K562 (cell line): Measurements from ENCODE around the gene RNF213. TPM values are rescaled to one million over a fixed set of nuclear protein-coding genes. Genes with fewer than 3 reads are reported as not detected.

Experiments used
- ARHGAP35 ChIP-seq: fragments of 450-650 bp; IDR thresholded peaks from 2 replicates; pipeline ENCODE4 v1.6.1; 2018; ENCODE audit not compliant: partially characterized antibody
- CBX8 ChIP-seq: fragments of 200-600 bp; sonication (generic); IDR thresholded peaks from 2 replicates; pipeline ENCODE4 v1.6.1; 2012; ENCODE audit warnings: borderline replicate concordance, mixed run types, low read depth, mild to moderate bottlenecking, moderate library complexity, mixed read lengths, low read length, control low read depth, inconsistent platforms; ENCODE audit not compliant: poor library complexity, severe bottlenecking; ENCODE audit errors: extremely low read depth
- CREB1 ChIP-seq, 2 experiments: sonication (generic) in 1 of 2; formaldehyde crosslinking in 1 of 2; IDR thresholded peaks; 2 replicates each; pipeline versions ENCODE4 v1.6.1 to v1.8.0; 2012 to 2022; ENCODE audit warnings: inconsistent platforms in 1 of 2, mild to moderate bottlenecking in 1 of 2, missing genetic modification reagents in 1 of 2, moderate library complexity in 1 of 2
- CREM ChIP-seq: IDR thresholded peaks from 2 replicates; pipeline ENCODE4 v1.6.1; 2014; ENCODE audit warnings: antibody characterized with exemption, low read depth
- ELK3 ChIP-seq: fragments of 450-650 bp; formaldehyde crosslinking; IDR thresholded peaks from 2 replicates; pipeline ENCODE4 v1.4.0; 2020; ENCODE audit warnings: mild to moderate bottlenecking
- GATA2 ChIP-seq: sonication (generic); formaldehyde crosslinking; IDR thresholded peaks from 2 replicates; pipeline ENCODE4 v1.4.0; 2020; ENCODE audit warnings: mild to moderate bottlenecking, missing genetic modification reagents
- GTF3C2 ChIP-seq: IDR thresholded peaks from 3 replicates; pipeline ENCODE4 v1.6.1; 2011; ENCODE audit warnings: borderline replicate concordance, mild to moderate bottlenecking, moderate library complexity; ENCODE audit not compliant: insufficient read length; ENCODE audit errors: extremely low read depth
- HMG20B ChIP-seq: fragments of 250-450 bp; sonication (Bioruptor Pico); IDR thresholded peaks from 2 replicates; pipeline ENCODE4 v1.5.0; 2021; ENCODE audit warnings: mild to moderate bottlenecking
- MAX ChIP-seq: sonication (generic); formaldehyde crosslinking; IDR thresholded peaks from 2 replicates; pipeline ENCODE4 v1.9.0; 2022; ENCODE audit warnings: mild to moderate bottlenecking, missing genetic modification reagents
- MCM3 ChIP-seq: fragments of 450-650 bp; IDR thresholded peaks from 2 replicates; pipeline ENCODE4 v1.6.1; 2016
- MCM5 ChIP-seq: fragments of 450-650 bp; IDR thresholded peaks from 2 replicates; pipeline ENCODE4 v1.6.1; 2016; ENCODE audit warnings: low read depth
- MECOM ChIP-seq: fragments of 250-450 bp; sonication (Bioruptor Pico); IDR thresholded peaks from 2 replicates; pipeline ENCODE4 v1.8.0; 2022; ENCODE audit warnings: inconsistent platforms
- MLX ChIP-seq, 2 experiments: fragments of 450-650 bp in 1 of 2; sonication (generic) in 1 of 2; formaldehyde crosslinking; conservative IDR thresholded peaks; 2 replicates each; pipeline versions ENCODE4 v1.4.0 to v1.8.1; 2020 to 2022; ENCODE audit warnings: mild to moderate bottlenecking in 1 of 2, missing genetic modification reagents in 1 of 2
- NRF1 ChIP-seq, 2 experiments: fragments of 450-650 bp; IDR thresholded peaks in 1 of 2; conservative IDR thresholded peaks in 1 of 2; 2 replicates each; pipeline ENCODE4 v1.6.1; 2014; ENCODE audit warnings: mild to moderate bottlenecking in 2 of 2
- ZBTB17 ChIP-seq: fragments of 450-650 bp; formaldehyde crosslinking; IDR thresholded peaks from 2 replicates; pipeline ENCODE4 v1.4.0; 2020; ENCODE audit warnings: mild to moderate bottlenecking
- ZBTB5 ChIP-seq: fragments of 450-650 bp; IDR thresholded peaks from 2 replicates; pipeline ENCODE4 v1.6.1; 2017; ENCODE audit warnings: antibody characterized with exemption
- ZKSCAN1 ChIP-seq: fragments of 150-350 bp; IDR thresholded peaks from 2 replicates; pipeline ENCODE4 v1.6.1; 2016; ENCODE audit warnings: low read depth, low read length
- ZNF174 ChIP-seq: fragments of 250-450 bp; sonication (Bioruptor Pico); IDR thresholded peaks from 2 replicates; pipeline ENCODE4 v1.4.0; 2020; ENCODE audit warnings: mild to moderate bottlenecking
- ZNF3 ChIP-seq: fragments of 250-450 bp; sonication (Bioruptor Pico); IDR thresholded peaks from 2 replicates; pipeline ENCODE4 v1.5.0; 2021; ENCODE audit warnings: mild to moderate bottlenecking, moderate library complexity
- ZNF408 ChIP-seq: fragments of 250-450 bp; sonication (Bioruptor Pico); IDR thresholded peaks from 2 replicates; pipeline ENCODE4 v1.4.0; 2020; ENCODE audit warnings: low read depth, mild to moderate bottlenecking, moderate library complexity
- ZNF444 ChIP-seq: fragments of 250-450 bp; sonication (Bioruptor Pico); IDR thresholded peaks from 2 replicates; pipeline ENCODE4 v1.4.0; 2020; ENCODE audit warnings: mild to moderate bottlenecking, moderate library complexity
- ZNF707 ChIP-seq: fragments of 250-450 bp; sonication (Bioruptor Pico); conservative IDR thresholded peaks from 2 replicates; pipeline ENCODE4 v1.8.0; 2022; ENCODE audit warnings: inconsistent platforms, mild to moderate bottlenecking, moderate library complexity
- polyA plus RNA-seq, 8 experiments: library from polyadenylated mRNA; depleted of rRNA in 4 of 8; stranded (reverse) in 5 of 8; unstranded in 3 of 8; fragments of >200 nt; fragmentation: Nextera tagmentation in 2 of 8; fragmentation: Illumina TruSeq in 1 of 8; extraction: Ambion mirVana in 2 of 8; extraction: Trizol in 1 of 8; gene quantifications; 2 replicates each; pipeline versions ENCODE4 v1.2.1 to v1.2.3, GENCODE V29; 2011 to 2014; ENCODE audit warnings: inconsistent platforms in 1 of 8, missing spikeins in 1 of 8
- total RNA-seq, 7 experiments: library from RNA; depleted of rRNA in 6 of 7; stranded (reverse); fragments of >200 nt in 6 of 7; fragmentation: Illumina TruSeq in 2 of 7; extraction: Trizol in 2 of 7; gene quantifications; 2 replicates each; pipeline versions ENCODE4 v1.2.1 to v1.2.3, GENCODE V29; 2011 to 2021; ENCODE audit warnings: low replicate concordance in 1 of 7

The RNF213 gene
- total and polyA plus RNA-seq, 9 of the 15 experiments (the other 6 are each of a cell fraction or from before 2014, with no cell fraction given), result 5.3 to 33.6 (median 17.9) TPM

- no peak for TF ChIP-seq MLX (CRISPR knock-in tag; conservative IDR thresholded peaks at IDR 0.05)
- no peak for TF ChIP-seq ZNF707 (CRISPR knock-in tag)
- TF ChIP-seq MECOM, result no peak
- no peak for TF ChIP-seq ZBTB17 (CRISPR knock-in tag)
- TF ChIP-seq ARHGAP35, result no peak
- TF ChIP-seq CBX8, result no peak
- no peak for TF ChIP-seq ZNF408 (CRISPR knock-in tag)
- TF ChIP-seq MCM5, result no peak
- TF ChIP-seq CREM, result peak; percentile 25; the same call in 1 of the 2 replicates
- TF ChIP-seq GTF3C2, result no peak
- TF ChIP-seq ZNF444 (CRISPR knock-in tag), result no peak
- peak; percentile 39; the same call in 1 of the 2 replicates for TF ChIP-seq MAX (CRISPR knock-in tag)
- no peak for TF ChIP-seq HMG20B (CRISPR knock-in tag)
- no peak for TF ChIP-seq MCM3
- no peak for TF ChIP-seq ELK3
- TF ChIP-seq ZNF3 (CRISPR knock-in tag), result no peak
- TF ChIP-seq CREB1 (IDR thresholded peaks at IDR 0.05), result no peak
- no peak for TF ChIP-seq CREB1 (CRISPR knock-in tag; IDR thresholded peaks at IDR 0.05)
- no peak for TF ChIP-seq ZNF174 (CRISPR knock-in tag)
- no peak for TF ChIP-seq ZBTB5
- TF ChIP-seq GATA2 (CRISPR knock-in tag), result no peak
- no peak for TF ChIP-seq NRF1 (conservative IDR thresholded peaks at IDR 0.05 in 1 of 2, IDR thresholded peaks at IDR 0.05 in 1 of 2)
- peak; percentile 75 for TF ChIP-seq ZKSCAN1
Observed at GRCh38 chr17:80426671-80427326, 166.1 kb downstream of the RNF213 start (continued).
